ENCODE data around the gene AADAT. TPM values are rescaled to one million over a fixed set of nuclear protein-coding genes. Genes with fewer than 3 reads are reported as not detected.

Gene AADAT
- total RNA-seq, 1 donor from 2014 or later, result not detected

GRCh38 chr4:170090352-170091052 is 746 bp upstream of the AADAT start:
- ChIA-PET CTCF (no interaction called here), POLR2A (no interaction called here)
- ATAC-seq (ENCODE audit: low read depth), result no peak
- Mint-ChIP-seq H3K27me3 (peaks cover 41% of the 10 kb centered on the region), H3K27ac (no peak overlapping the region), H3K4me1 (peaks cover 9% of the 10 kb centered on the region), H3K9me3 (peaks cover 2% of the 10 kb centered on the region), H3K36me3 (ENCODE audit: low read depth) (no peaks in the 10 kb centered on the region), H3K4me3 (peak overlapping the region; percentile 41)
- DNase-seq, result no peak
- intact Hi-C loops (cut with micrococcal nuclease), result no loop called here
- TF ChIP-seq, protein P1, sequence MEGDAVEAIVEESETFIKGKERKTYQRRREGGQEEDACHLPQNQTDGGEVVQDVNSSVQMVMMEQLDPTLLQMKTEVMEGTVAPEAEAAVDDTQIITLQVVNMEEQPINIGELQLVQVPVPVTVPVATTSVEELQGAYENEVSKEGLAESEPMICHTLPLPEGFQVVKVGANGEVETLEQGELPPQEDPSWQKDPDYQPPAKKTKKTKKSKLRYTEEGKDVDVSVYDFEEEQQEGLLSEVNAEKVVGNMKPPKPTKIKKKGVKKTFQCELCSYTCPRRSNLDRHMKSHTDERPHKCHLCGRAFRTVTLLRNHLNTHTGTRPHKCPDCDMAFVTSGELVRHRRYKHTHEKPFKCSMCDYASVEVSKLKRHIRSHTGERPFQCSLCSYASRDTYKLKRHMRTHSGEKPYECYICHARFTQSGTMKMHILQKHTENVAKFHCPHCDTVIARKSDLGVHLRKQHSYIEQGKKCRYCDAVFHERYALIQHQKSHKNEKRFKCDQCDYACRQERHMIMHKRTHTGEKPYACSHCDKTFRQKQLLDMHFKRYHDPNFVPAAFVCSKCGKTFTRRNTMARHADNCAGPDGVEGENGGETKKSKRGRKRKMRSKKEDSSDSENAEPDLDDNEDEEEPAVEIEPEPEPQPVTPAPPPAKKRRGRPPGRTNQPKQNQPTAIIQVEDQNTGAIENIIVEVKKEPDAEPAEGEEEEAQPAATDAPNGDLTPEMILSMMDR (IDR thresholded peaks at IDR 0.05), result no peak

DNA sequence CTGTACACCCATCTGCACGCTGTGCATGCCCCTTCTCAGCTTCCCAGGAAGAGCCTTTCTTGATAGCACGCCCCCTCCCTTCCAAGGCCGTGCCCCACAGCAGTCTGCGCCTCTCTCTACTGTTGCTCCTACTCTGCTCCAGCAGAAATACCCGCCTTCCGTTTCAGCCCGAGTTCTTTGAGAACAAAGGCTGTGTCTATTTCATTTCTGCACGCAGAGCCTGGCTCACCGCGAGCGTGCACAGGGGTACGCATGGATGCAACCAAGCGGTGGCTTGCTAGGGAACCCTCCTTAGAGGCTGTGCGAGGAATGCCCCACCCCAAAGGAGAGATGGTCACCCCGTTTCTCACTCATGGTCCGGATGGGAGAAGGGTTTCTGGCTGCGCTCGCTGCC is 485 bp downstream of the AADAT start:
- Mint-ChIP-seq H3K27ac (no peak overlapping the region), H3K4me3 (no peak overlapping the region), H3K27me3 (peaks cover 41% of the 10 kb centered on the region), H3K9me3 (peaks cover 2% of the 10 kb centered on the region), H3K36me3 (ENCODE audit: low read depth) (no peaks in the 10 kb centered on the region), H3K4me1 (peaks cover 9% of the 10 kb centered on the region)
- intact Hi-C loops (cut with micrococcal nuclease), result no loop called here
- TF ChIP-seq, protein P1 (IDR thresholded peaks at IDR 0.05), result no peak
- ChIA-PET CTCF (no interaction called here), POLR2A (no interaction called here)
- DNase-seq (no peak), ATAC-seq (ENCODE audit: low read depth) (no peak)

- Mint-ChIP-seq H3K4me3 (no peak overlapping the region), H3K36me3 (ENCODE audit: low read depth) (no peaks in the 10 kb centered on the region), H3K27me3 (peaks cover 41% of the 10 kb centered on the region), H3K9me3 (peaks cover 2% of the 10 kb centered on the region), H3K4me1 (peaks cover 9% of the 10 kb centered on the region), H3K27ac (no peak overlapping the region)
- ChIA-PET POLR2A (no interaction called here), CTCF (no interaction called here)
- intact Hi-C loops (cut with micrococcal nuclease), result no loop called here
- ATAC-seq (ENCODE audit: low read depth) (no peak), DNase-seq (no peak)
- TF ChIP-seq, protein P1 (IDR thresholded peaks at IDR 0.05), result no peak
These were observed 1.0 kb downstream of the AADAT start for GRCh38 chr4:170088716-170089115.

GRCh38 chr4:170087163-170087700 is 2.5 kb downstream of the AADAT start:
- intact Hi-C loops (cut with micrococcal nuclease), result no loop called here
- DNase-seq, result no peak
- peaks cover 35% of the 10 kb centered on the region for H3K27me3 Mint-ChIP-seq
- H3K36me3 Mint-ChIP-seq (ENCODE audit: low read depth), result no peaks in the 10 kb centered on the region
- peaks cover 2% of the 10 kb centered on the region for H3K9me3 Mint-ChIP-seq
- ChIA-PET POLR2A (no interaction called here), CTCF (no interaction called here)
- no peak for ATAC-seq (ENCODE audit: low read depth)
- H3K4me3 Mint-ChIP-seq, result no peak overlapping the region
- peaks cover 9% of the 10 kb centered on the region for H3K4me1 Mint-ChIP-seq
- H3K27ac Mint-ChIP-seq, result no peak overlapping the region
- TF ChIP-seq, protein P1 (IDR thresholded peaks at IDR 0.05), result no peak

- CTCF ChIA-PET, result no interaction called here
- TF ChIP-seq, protein P1 (IDR thresholded peaks at IDR 0.05), result no peak
- no peak for DNase-seq
- Mint-ChIP-seq H3K27ac (no peak overlapping the region), H3K9me3 (no peaks in the 10 kb centered on the region), H3K27me3 (peaks cover 17% of the 10 kb centered on the region), H3K4me1 (no peaks in the 10 kb centered on the region), H3K4me3 (no peak overlapping the region), H3K36me3 (ENCODE audit: low read depth) (no peaks in the 10 kb centered on the region)
- intact Hi-C loops (cut with micrococcal nuclease), result no loop called here
- POLR2A ChIA-PET, result no interaction called here
- ATAC-seq (ENCODE audit: low read depth), result no peak
These were observed 6.2 kb downstream of the AADAT start for GRCh38 chr4:170083541-170083940.

Data from activated B cell treated with CpG ODN at 0.5 μM for 24 hours (primary cell).